T-cell (primary cell): ENCODE results near the gene WSCD1. TPM values are rescaled to one million over a fixed set of nuclear protein-coding genes. Genes with fewer than 3 reads are reported as not detected.

ENCODE experiments used
- ATAC-seq, 4 experiments: fragments of 200-7000 bp in 3 of 4; fragments of 150-1000 bp in 1 of 4; cut with Tn5 transposase; replicated peaks in 1 of 4; 1 replicate in 3 of 4; 2 replicates in 1 of 4; pipeline ENCODE4 v1.10.0; 2021; ENCODE audit warnings: moderate library complexity in 3 of 4, mild to moderate bottlenecking in 2 of 4, moderate number of reproducible peaks in 1 of 4
- CTCF ChIA-PET, 2 donors: fragments of 300-600 bp; sonication (Branson Sonifier 250); formaldehyde crosslinking; loops; one replicate each; lab custom pipeline; 2022; ENCODE audit warnings: antibody characterized with exemption in 2 of 2; lab: Charles Lee
- POLR2A ChIA-PET, 2 donors: fragments of 300-600 bp; sonication (Branson Sonifier 250); formaldehyde crosslinking; loops; one replicate each; lab custom pipeline; 2022; ENCODE audit warnings: antibody characterized with exemption in 2 of 2; lab: Charles Lee
- DNase-seq, 35 experiments: peaks; one replicate each; pipeline versions ENCODE4 v3.0.0 to v3.0.0-alpha.2; 2013 to 2023
- H3K27ac ChIP-seq: one replicate; pipeline ENCODE4 v1.5.1; 2013; ENCODE audit warnings: low read length
- H3K27me3 ChIP-seq, 2 experiments: replicated peaks in 1 of 2; 1 replicate in 1 of 2; 2 replicates in 1 of 2; pipeline versions ENCODE4 v1.6.1 to v1.7.0; 2013; ENCODE audit warnings: low read length in 1 of 2, mixed read lengths in 1 of 2; ENCODE audit not compliant: control insufficient read depth in 2 of 2, insufficient read depth in 2 of 2; ENCODE audit errors: extremely low read depth in 1 of 2
- H3K36me3 ChIP-seq, 2 donors: 1 replicate in 1 of 2; 2 replicates in 1 of 2; pipeline versions ENCODE4 v1.6.1 to v1.7.0; 2013; ENCODE audit warnings: low read length in 1 of 2; ENCODE audit not compliant: control insufficient read depth in 2 of 2, insufficient read depth in 1 of 2; ENCODE audit errors: extremely low read depth in 1 of 2
- H3K4me1 ChIP-seq, 2 experiments: 1 replicate in 1 of 2; 2 replicates in 1 of 2; pipeline versions ENCODE4 v1.6.1 to v1.7.0; 2013; ENCODE audit warnings: low read length in 2 of 2, mixed read lengths in 1 of 2; ENCODE audit not compliant: insufficient read depth in 2 of 2, control insufficient read depth in 1 of 2; ENCODE audit errors: extremely low read depth in 1 of 2
- H3K4me3 ChIP-seq, 2 donors: 1 replicate in 1 of 2; 2 replicates in 1 of 2; pipeline versions ENCODE4 v1.5.1 to v1.7.0; 2013; ENCODE audit warnings: mild to moderate bottlenecking in 2 of 2, low read length in 1 of 2, moderate library complexity in 1 of 2; ENCODE audit not compliant: control insufficient read depth in 1 of 2; ENCODE audit errors: extremely low read depth in 1 of 2
- H3K9me3 ChIP-seq: 2 replicates; pipeline ENCODE4 v1.7.0; 2013
- H3K27ac Mint-ChIP-seq, 2 donors: one replicate each; pipeline ENCODE4 v1.8.0; 2020 to 2021; ENCODE audit warnings: mild to moderate bottlenecking in 2 of 2, mixed read lengths in 2 of 2
- H3K27me3 Mint-ChIP-seq, 2 donors: one replicate each; pipeline ENCODE4 v1.8.0; 2021 to 2022; ENCODE audit warnings: mixed read lengths in 2 of 2
- H3K36me3 Mint-ChIP-seq: one replicate; pipeline ENCODE4 v1.8.0; 2021; ENCODE audit warnings: mixed read lengths
- H3K4me1 Mint-ChIP-seq, 3 donors: one replicate each; pipeline ENCODE4 v1.8.0; 2020 to 2022; ENCODE audit warnings: mixed read lengths in 3 of 3, mild to moderate bottlenecking in 1 of 3
- H3K4me3 Mint-ChIP-seq, 3 donors: one replicate each; pipeline ENCODE4 v1.8.0; 2020 to 2022; ENCODE audit warnings: mild to moderate bottlenecking in 3 of 3, mixed read lengths in 3 of 3, moderate library complexity in 3 of 3
- H3K9me3 Mint-ChIP-seq, 3 donors: one replicate each; pipeline ENCODE4 v1.8.0; 2020 to 2022; ENCODE audit warnings: mixed read lengths in 3 of 3
- WGBS: methylation state at CpG from one replicate; pipeline ENCODE4 v1.1.5; 2013; ENCODE audit warnings: missing lambda C conversion rate; ENCODE audit not compliant: insufficient coverage; 5-methylcytosine and 5-hydroxymethylcytosine counted together
- total RNA-seq, 35 experiments: library from RNA in 6 of 35; stranded (reverse) in 6 of 35; fragments of 120-200 nt in 1 of 35; gene quantifications; one replicate each; pipeline versions ENCODE4 v1.2.1 to v1.2.4 and lab custom pipeline; 2013 to 2026

The WSCD1 gene
- total RNA-seq, 5 donors from 2014 or later (not counting 1 experiment from before 2014, with no cell fraction given): 0.09 to 0.58 (median 0.27) TPM; not detected in 1

DNA sequence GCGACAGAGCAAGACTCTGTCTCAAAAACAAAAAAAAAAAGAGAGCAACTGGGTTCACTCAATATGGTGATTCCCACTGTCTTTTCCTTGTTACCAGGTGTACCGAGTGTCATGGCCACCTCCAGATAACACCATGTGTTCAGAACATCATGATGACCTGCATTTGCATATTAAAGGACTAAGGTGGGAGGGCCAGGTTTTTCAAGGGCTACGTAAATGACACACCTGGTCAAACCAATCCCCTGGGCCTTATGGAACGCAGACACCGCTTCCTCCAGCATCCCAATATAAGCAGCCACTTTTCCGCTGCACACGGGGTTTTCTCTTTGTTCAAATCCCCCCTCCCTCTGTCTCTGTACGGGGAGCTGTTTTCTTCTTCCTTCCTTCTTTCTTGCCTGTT, 29.3 kb downstream of the WSCD1 start:
- DNase-seq (no peak), ATAC-seq (no peak)
- Mint-ChIP-seq H3K9me3 (no peaks in the 10 kb centered on the region), H3K36me3 (no peaks in the 10 kb centered on the region), H3K27me3 (peaks cover under 1 to 5% of the 10 kb centered on the region in 2 donors), H3K4me3 (no peak overlapping the region), H3K4me1 (no peaks in the 10 kb centered on the region), H3K27ac (no peak overlapping the region)
- peaks cover 0 to 30% of the 10 kb centered on the region in 2 experiments for H3K27me3 ChIP-seq
- H3K4me1 ChIP-seq: no peaks in the 10 kb centered on the region
- CTCF ChIA-PET: no interaction called here
- H3K4me3 ChIP-seq: no peak overlapping the region
- WGBS: 79% methylated on average over 8 of the region's 8 CpGs
- POLR2A ChIA-PET: no interaction called here
- no peaks in the 10 kb centered on the region for H3K36me3 ChIP-seq
- no peak overlapping the region for H3K27ac ChIP-seq
- no peaks in the 10 kb centered on the region for H3K9me3 ChIP-seq

DNA sequence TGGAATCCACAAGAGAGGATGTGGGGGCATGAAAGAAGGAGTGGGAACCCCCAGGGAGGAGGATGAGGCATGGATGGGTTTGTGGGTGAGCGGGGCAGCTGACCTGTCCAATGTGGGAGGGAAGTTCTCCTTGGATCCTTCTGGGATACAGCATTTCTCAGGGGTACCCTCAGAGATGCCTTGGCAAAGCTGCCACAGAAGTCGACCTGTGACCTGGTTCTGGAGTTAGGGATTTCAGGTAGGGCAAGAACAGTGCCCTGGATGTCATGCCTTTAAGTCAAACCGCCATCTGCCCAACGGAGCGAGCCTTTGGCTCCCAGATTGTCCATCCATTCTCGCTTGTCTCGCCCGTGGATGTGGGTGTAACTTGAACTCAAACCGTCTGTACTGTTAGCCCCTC, 30.0 kb downstream of the WSCD1 start:
- CTCF ChIA-PET: no interaction called here
- no peak overlapping the region for H3K27ac Mint-ChIP-seq
- peaks cover 2 to 5% of the 10 kb centered on the region in 2 donors for H3K27me3 Mint-ChIP-seq
- DNase-seq (no peak), ATAC-seq (no peak)
- Histone ChIP-seq H3K9me3 (no peaks in the 10 kb centered on the region), H3K4me3 (no peak overlapping the region), H3K36me3 (no peaks in the 10 kb centered on the region), H3K27ac (no peak overlapping the region), H3K4me1 (no peaks in the 10 kb centered on the region), H3K27me3 (peaks cover 0 to 32% of the 10 kb centered on the region in 2 experiments)
- no peaks in the 10 kb centered on the region for H3K9me3 Mint-ChIP-seq
- H3K4me3 Mint-ChIP-seq: no peak overlapping the region
- no peaks in the 10 kb centered on the region for H3K36me3 Mint-ChIP-seq
- POLR2A ChIA-PET: no interaction called here
- H3K4me1 Mint-ChIP-seq: no peaks in the 10 kb centered on the region
- WGBS: 79% methylated on average over 8 of the region's 9 CpGs

DNA sequence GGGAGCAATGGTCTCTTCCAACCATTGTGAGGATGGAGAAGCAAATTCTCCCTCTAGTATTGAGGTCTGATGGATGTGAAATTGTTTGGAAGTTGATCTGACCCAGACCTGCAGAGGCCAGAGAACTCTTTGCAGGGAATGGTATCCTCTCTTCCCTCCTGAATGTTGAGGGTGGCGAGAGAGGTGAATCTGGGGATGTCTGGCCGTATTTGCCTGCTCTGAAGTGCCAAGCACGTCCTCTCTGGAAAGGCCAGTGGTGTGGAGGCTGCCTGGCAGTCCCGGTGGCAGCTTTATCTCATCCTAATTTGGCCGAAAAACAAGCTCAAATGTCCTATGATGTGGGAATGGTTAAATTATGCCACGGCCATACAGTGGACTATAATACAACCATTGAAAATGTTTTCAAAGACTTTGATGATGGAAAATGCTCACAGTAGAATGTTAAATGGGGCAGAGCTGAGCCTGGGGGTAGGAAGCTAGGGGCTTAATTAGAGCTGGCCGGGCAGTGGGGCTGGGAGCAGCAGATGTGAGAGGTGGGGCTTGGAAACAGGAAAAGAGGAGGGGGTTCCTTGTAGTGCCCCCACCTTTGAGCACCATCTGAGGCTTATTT, 30.8 kb downstream of the WSCD1 start:
- no peaks in the 10 kb centered on the region for H3K4me1 ChIP-seq
- no peak for ATAC-seq
- Mint-ChIP-seq H3K27me3 (peaks cover 5 to 7% of the 10 kb centered on the region in 2 donors), H3K27ac (no peak overlapping the region), H3K4me3 (no peak overlapping the region), H3K4me1 (no peaks in the 10 kb centered on the region), H3K9me3 (no peaks in the 10 kb centered on the region), H3K36me3 (no peaks in the 10 kb centered on the region)
- H3K27me3 ChIP-seq: peaks cover 0 to 27% of the 10 kb centered on the region in 2 experiments
- H3K4me3 ChIP-seq: no peak overlapping the region
- DNase-seq: no peak
- ChIA-PET CTCF (no interaction called here), POLR2A (no interaction called here)
- no peak overlapping the region for H3K27ac ChIP-seq
- H3K9me3 ChIP-seq: no peaks in the 10 kb centered on the region
- WGBS: 61% methylated on average over 2 of the region's 7 CpGs
- H3K36me3 ChIP-seq: no peaks in the 10 kb centered on the region

DNA sequence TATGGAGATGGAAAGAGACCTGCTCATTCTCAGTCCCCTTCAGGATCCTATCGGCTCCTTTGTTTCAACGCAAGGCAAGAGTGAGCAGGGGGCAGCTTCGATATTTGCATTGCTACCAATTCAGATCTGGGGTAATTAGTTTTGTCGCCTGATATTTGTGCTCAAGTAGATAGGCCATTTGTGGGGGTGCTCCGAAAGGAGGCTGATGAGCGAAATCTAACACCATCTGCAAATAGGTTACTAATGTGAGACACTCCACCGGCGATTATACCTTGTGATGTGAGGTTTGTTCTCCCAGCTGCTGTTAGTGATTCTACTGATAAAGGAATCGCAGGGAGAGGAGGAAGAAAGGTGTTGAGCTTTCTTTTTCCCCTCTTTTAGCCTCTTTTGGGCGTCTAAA, 31.5 kb downstream of the WSCD1 start:
- H3K9me3 Mint-ChIP-seq: peaks cover 0 to 3% (median 0%) of the 10 kb centered on the region in 3 donors
- Histone ChIP-seq H3K27me3 (peaks cover 0 to 31% of the 10 kb centered on the region in 2 experiments), H3K4me1 (no peaks in the 10 kb centered on the region), H3K4me3 (no peak overlapping the region), H3K36me3 (no peaks in the 10 kb centered on the region), H3K27ac (no peak overlapping the region), H3K9me3 (no peaks in the 10 kb centered on the region)
- H3K4me1 Mint-ChIP-seq: no peaks in the 10 kb centered on the region
- ATAC-seq: no peak
- H3K4me3 Mint-ChIP-seq: no peak overlapping the region
- ChIA-PET CTCF (no interaction called here), POLR2A (no interaction called here)
- 90% methylated on average over 2 of the region's 10 CpGs for WGBS
- no peak overlapping the region for H3K27ac Mint-ChIP-seq
- no peaks in the 10 kb centered on the region for H3K36me3 Mint-ChIP-seq
- no peak for DNase-seq
- H3K27me3 Mint-ChIP-seq: peaks cover 8 to 12% of the 10 kb centered on the region in 2 donors

DNA sequence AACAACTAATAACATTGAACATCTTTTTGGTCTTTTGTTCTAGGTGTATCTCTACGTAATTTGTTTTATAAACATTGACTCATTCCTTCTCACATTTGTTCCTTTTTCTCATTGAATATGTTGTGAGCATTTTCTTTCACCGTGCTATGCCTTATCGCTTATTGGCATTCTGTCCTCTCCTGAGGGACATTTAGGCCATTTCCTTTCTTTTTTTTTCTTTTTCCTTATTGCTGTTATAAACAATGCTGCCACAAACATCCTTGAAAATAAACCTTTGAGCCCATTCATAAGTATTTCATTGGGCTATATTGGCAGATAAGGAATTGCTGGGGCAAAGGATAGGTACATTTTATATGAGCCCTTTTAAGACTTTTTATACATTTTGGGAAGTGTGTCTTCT, 32.4 kb downstream of the WSCD1 start:
- Mint-ChIP-seq H3K27ac (no peak overlapping the region), H3K27me3 (peaks cover 8 to 17% of the 10 kb centered on the region in 2 donors), H3K36me3 (no peaks in the 10 kb centered on the region), H3K4me3 (no peak overlapping the region), H3K9me3 (peaks cover 0 to 3% (median 0%) of the 10 kb centered on the region in 3 donors), H3K4me1 (no peaks in the 10 kb centered on the region)
- ChIA-PET CTCF (no interaction called here), POLR2A (no interaction called here)
- ATAC-seq (no peak), DNase-seq (no peak)
- no peaks in the 10 kb centered on the region for H3K4me1 ChIP-seq
- H3K9me3 ChIP-seq: no peaks in the 10 kb centered on the region
- H3K4me3 ChIP-seq: no peak overlapping the region
- H3K27me3 ChIP-seq: peaks cover 0 to 31% of the 10 kb centered on the region in 2 experiments
- WGBS: no CpG with 5 or more reads among the region's 3 CpGs
- no peaks in the 10 kb centered on the region for H3K36me3 ChIP-seq
- H3K27ac ChIP-seq: no peak overlapping the region

DNA sequence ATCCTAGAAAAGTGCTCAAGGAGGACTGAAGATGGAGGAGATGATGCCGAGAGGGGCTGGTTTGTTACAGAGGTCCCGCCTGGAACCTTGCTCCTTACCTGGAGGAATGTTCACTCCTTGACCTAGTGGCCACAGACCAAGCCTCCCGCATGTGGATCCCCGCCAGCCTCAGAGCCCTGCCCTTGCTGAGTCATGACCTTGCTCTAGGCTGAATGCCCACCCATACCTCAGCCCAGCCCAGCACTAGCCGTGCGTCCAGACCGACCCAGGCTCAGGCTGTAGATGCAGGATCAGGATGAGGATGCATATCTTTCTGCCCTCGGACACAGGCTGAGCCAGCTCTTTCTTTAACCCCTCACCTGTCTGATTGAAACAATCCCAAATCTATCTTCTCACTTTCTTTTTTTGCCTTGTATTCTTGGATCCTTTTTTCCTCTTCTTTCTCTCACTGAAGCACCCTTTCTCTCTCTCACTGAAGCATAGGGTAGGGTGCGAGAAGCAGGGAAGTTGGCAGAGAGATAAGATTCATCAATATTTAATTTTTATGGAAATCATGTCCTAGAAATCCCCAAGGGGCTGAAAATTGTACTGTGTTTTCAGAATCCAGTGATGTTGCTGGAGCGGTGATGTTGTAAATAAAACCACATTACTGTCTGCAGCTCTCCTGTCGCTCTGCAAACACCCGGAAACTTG, 34.9 kb downstream of the WSCD1 start:
- CTCF ChIA-PET: no interaction called here
- Mint-ChIP-seq H3K27ac (no peak overlapping the region), H3K4me1 (no peaks in the 10 kb centered on the region), H3K27me3 (peaks cover 13 to 27% of the 10 kb centered on the region in 2 donors), H3K9me3 (peaks cover 0 to 3% (median 0%) of the 10 kb centered on the region in 3 donors), H3K36me3 (no peaks in the 10 kb centered on the region), H3K4me3 (no peak overlapping the region)
- ATAC-seq (no peak), DNase-seq (no peak)
- no peaks in the 10 kb centered on the region for H3K9me3 ChIP-seq
- POLR2A ChIA-PET: no interaction called here
- H3K4me1 ChIP-seq: no peaks in the 10 kb centered on the region
- peaks cover 0 to 41% of the 10 kb centered on the region in 2 experiments for H3K27me3 ChIP-seq
- no peak overlapping the region for H3K4me3 ChIP-seq
- WGBS: 88% methylated on average over 11 of the region's 12 CpGs
- no peak overlapping the region for H3K27ac ChIP-seq
- no peaks in the 10 kb centered on the region for H3K36me3 ChIP-seq
